ENCODE measurements around the gene IFNLR1.

Gene IFNLR1

GRCh38 chr1:24147194-24147593, 39.9 kb downstream of the IFNLR1 start:
- DNase-seq (ENCODE audit: low read depth): no peak

- DNase-seq (ENCODE audit: low read depth): no peak
Observed at GRCh38 chr1:24142546-24143534, 44.2 kb downstream of the IFNLR1 start, which contains the start of gene IL22RA1. Gene IL22RA1 (minus strand): TSS chr1:24143140. CDS start chr1:24143082, 58 bp downstream.

- DNase-seq (ENCODE audit: low read depth): no peak
Observed at GRCh38 chr1:24141311-24141997, 45.6 kb downstream of the IFNLR1 start.

- no peak for DNase-seq (ENCODE audit: low read depth)
Observed at GRCh38 chr1:24140741-24141181, 46.3 kb downstream of the IFNLR1 start.

- DNase-seq (ENCODE audit: low read depth): no peak
Observed at GRCh38 chr1:24139841-24140425, 47.2 kb downstream of the IFNLR1 start.

GRCh38 chr1:24139222-24139489, 47.9 kb downstream of the IFNLR1 start:
- no peak for DNase-seq (ENCODE audit: low read depth)

- no peak for DNase-seq (ENCODE audit: low read depth)
Observed at GRCh38 chr1:24138476-24139221, 48.4 kb downstream of the IFNLR1 start.

- no peak for DNase-seq (ENCODE audit: low read depth)
Observed at GRCh38 chr1:24136956-24137539, 50.0 kb downstream of the IFNLR1 start.

- no peak for DNase-seq (ENCODE audit: low read depth)
Observed at GRCh38 chr1:24134376-24134775, 52.7 kb downstream of the IFNLR1 start.

- DNase-seq (ENCODE audit: low read depth): no peak
Observed at GRCh38 chr1:24133819-24134218, 53.3 kb downstream of the IFNLR1 start.

GRCh38 chr1:24130385-24130784, 56.7 kb downstream of the IFNLR1 start:
- no peak for DNase-seq (ENCODE audit: low read depth)

GRCh38 chr1:24127801-24128363, 59.2 kb downstream of the IFNLR1 start:
- no peak for DNase-seq (ENCODE audit: low read depth)

GRCh38 chr1:24127134-24127800, 59.8 kb downstream of the IFNLR1 start:
- DNase-seq (ENCODE audit: low read depth): no peak

GRCh38 chr1:24126672-24127023, 60.4 kb downstream of the IFNLR1 start:
- DNase-seq (ENCODE audit: low read depth): no peak

- no peak for DNase-seq (ENCODE audit: low read depth)
Observed at GRCh38 chr1:24126018-24126671, 60.9 kb downstream of the IFNLR1 start.

GRCh38 chr1:24125456-24125855, 61.6 kb downstream of the IFNLR1 start:
- no peak for DNase-seq (ENCODE audit: low read depth)

GRCh38 chr1:24124980-24125379, 62.1 kb downstream of the IFNLR1 start:
- no peak for DNase-seq (ENCODE audit: low read depth)

- DNase-seq (ENCODE audit: low read depth): no peak
Observed at GRCh38 chr1:24123611-24124010, 63.5 kb downstream of the IFNLR1 start.

- DNase-seq (ENCODE audit: low read depth): no peak
Observed at GRCh38 chr1:24122776-24123175, 64.3 kb downstream of the IFNLR1 start.

GRCh38 chr1:24121406-24121805, 65.7 kb downstream of the IFNLR1 start:
- DNase-seq (ENCODE audit: low read depth): no peak
